Liver (tissue), 9 donors: ENCODE results near the gene TXK. TPM values are rescaled to one million over a fixed set of nuclear protein-coding genes. Genes with fewer than 3 reads are reported as not detected.

Experiments used
- DNase-seq: peaks from one replicate; pipeline ENCODE4 v3.0.0-alpha.2; 2017; ENCODE audit warnings: low spot score
- H3K27ac ChIP-seq, 2 donors: one replicate each; pipeline ENCODE4 v1.7.0; 2013; ENCODE audit warnings: inconsistent platforms in 2 of 2, low read length in 2 of 2, control low read depth in 1 of 2, low read depth in 1 of 2, mild to moderate bottlenecking in 1 of 2
- H3K27me3 ChIP-seq, 4 donors: one replicate each; pipeline versions ENCODE4 v1.6.1 to v1.7.0; 2013; ENCODE audit warnings: low read length in 3 of 4, inconsistent platforms in 1 of 4, mild to moderate bottlenecking in 1 of 4, moderate library complexity in 1 of 4; ENCODE audit not compliant: control insufficient read depth in 4 of 4, insufficient read depth in 4 of 4
- H3K36me3 ChIP-seq, 4 donors: one replicate each; pipeline versions ENCODE4 v1.6.1 to v1.7.0; 2013; ENCODE audit warnings: low read length in 3 of 4, mild to moderate bottlenecking in 3 of 4, low read depth in 1 of 4, moderate library complexity in 1 of 4; ENCODE audit not compliant: control insufficient read depth in 4 of 4, insufficient read depth in 3 of 4
- H3K4me1 ChIP-seq, 4 donors: one replicate each; pipeline versions ENCODE4 v1.6.1 to v1.7.0; 2013; ENCODE audit warnings: low read length in 3 of 4, mild to moderate bottlenecking in 3 of 4, moderate library complexity in 1 of 4; ENCODE audit not compliant: control insufficient read depth in 4 of 4, insufficient read depth in 4 of 4
- H3K4me3 ChIP-seq, 3 donors: one replicate each; pipeline versions ENCODE4 v1.6.1 to v1.7.0; 2013; ENCODE audit warnings: low read length in 3 of 3, control low read depth in 1 of 3, low read depth in 1 of 3, mild to moderate bottlenecking in 1 of 3
- H3K9ac ChIP-seq, 2 donors: one replicate each; pipeline ENCODE4 v1.7.0; 2013; ENCODE audit warnings: low read length in 2 of 2, mild to moderate bottlenecking in 2 of 2, moderate library complexity in 2 of 2, control low read depth in 1 of 2, low read depth in 1 of 2
- H3K9me3 ChIP-seq, 4 donors: one replicate each; pipeline versions ENCODE4 v1.6.1 to v1.7.0; 2013; ENCODE audit warnings: low read length in 3 of 4; ENCODE audit not compliant: control insufficient read depth in 4 of 4
- EGR1 ChIP-seq, 2 donors: IDR thresholded peaks; 2 replicates each; pipeline ENCODE4 v1.6.1; 2016 to 2018; ENCODE audit warnings: antibody characterized with exemption in 2 of 2, low read depth in 2 of 2
- FOXA1 ChIP-seq: IDR thresholded peaks from 2 replicates; pipeline ENCODE4 v1.6.1; 2016; ENCODE audit warnings: antibody characterized with exemption
- FOXA2 ChIP-seq: IDR thresholded peaks from 2 replicates; pipeline ENCODE4 v1.6.1; 2016; ENCODE audit warnings: antibody characterized with exemption
- GABPA ChIP-seq, 2 donors: IDR thresholded peaks in 1 of 2; conservative IDR thresholded peaks in 1 of 2; 2 replicates each; pipeline ENCODE4 v1.6.1; 2016; ENCODE audit warnings: antibody characterized with exemption in 2 of 2, mild to moderate bottlenecking in 1 of 2, moderate library complexity in 1 of 2
- HNF4A ChIP-seq, 2 donors: conservative IDR thresholded peaks; 2 replicates each; pipeline ENCODE4 v1.6.1; 2016; ENCODE audit warnings: antibody characterized with exemption in 2 of 2, mild to moderate bottlenecking in 2 of 2
- HNF4G ChIP-seq: IDR thresholded peaks from 2 replicates; pipeline ENCODE4 v1.6.1; 2016; ENCODE audit warnings: antibody characterized with exemption
- JUND ChIP-seq, 2 donors: IDR thresholded peaks; 2 replicates each; pipeline ENCODE4 v1.6.1; 2016; ENCODE audit warnings: antibody characterized with exemption in 2 of 2
- NR2F2 ChIP-seq: IDR thresholded peaks from 2 replicates; pipeline ENCODE4 v1.6.1; 2016; ENCODE audit warnings: antibody characterized with exemption
- RAD21 ChIP-seq, 2 donors: IDR thresholded peaks; 2 replicates each; pipeline ENCODE4 v1.6.1; 2016; ENCODE audit warnings: antibody characterized with exemption in 2 of 2, mild to moderate bottlenecking in 2 of 2
- RXRA ChIP-seq, 2 donors: IDR thresholded peaks; 2 replicates each; pipeline ENCODE4 v1.6.1; 2017 to 2018; ENCODE audit warnings: antibody characterized with exemption in 2 of 2, mild to moderate bottlenecking in 1 of 2
- SP1 ChIP-seq: IDR thresholded peaks from 2 replicates; pipeline ENCODE4 v1.6.1; 2018; ENCODE audit warnings: antibody characterized with exemption, mild to moderate bottlenecking
- TAF1 ChIP-seq: conservative IDR thresholded peaks from 2 replicates; pipeline ENCODE4 v1.6.1; 2016; ENCODE audit warnings: antibody characterized with exemption, mild to moderate bottlenecking
- YY1 ChIP-seq: IDR thresholded peaks from 2 replicates; pipeline ENCODE4 v1.6.1; 2016; ENCODE audit warnings: antibody characterized with exemption, mild to moderate bottlenecking
- WGBS: extraction: QIAGEN DNeasy Blood & Tissue Kit; methylation state at CpG from one replicate; pipeline ENCODE4 v1.1.7; 2013; 5-methylcytosine and 5-hydroxymethylcytosine counted together
- polyA plus RNA-seq, 2 donors: library from polyadenylated mRNA; stranded (reverse) in 1 of 2; unstranded in 1 of 2; fragments of 200-250 nt in 1 of 2; fragments of >200 nt in 1 of 2; fragmentation: Nextera tagmentation in 1 of 2; extraction: Ambion mirVana in 1 of 2; gene quantifications; one replicate each; pipeline versions ENCODE4 v1.2.1 to v1.2.3, GENCODE V29; 2013 to 2015
- total RNA-seq, 2 donors: library from RNA; depleted of rRNA; stranded (reverse); fragments of >200 nt; gene quantifications; one replicate each; pipeline ENCODE4 v1.2.3, GENCODE V29; 2014
- TF ChIP-seq, protein P1 (sequence below): IDR thresholded peaks from 2 replicates; pipeline ENCODE4 v1.6.1; 2016; ENCODE audit warnings: antibody characterized with exemption, mild to moderate bottlenecking
- TF ChIP-seq, protein P2 (sequence below): IDR thresholded peaks from 2 replicates; pipeline ENCODE4 v1.6.1; 2016; ENCODE audit warnings: antibody characterized with exemption
- TF ChIP-seq, protein P3 (sequence below): fragments of 150-350 bp; IDR thresholded peaks from 2 replicates; pipeline ENCODE4 v1.5.1; 2017; ENCODE audit warnings: improper control_type of control experiment, low read depth, low read length; ENCODE audit not compliant: missing input control
- TF ChIP-seq, protein P4 (sequence below): IDR thresholded peaks from 2 replicates; pipeline ENCODE4 v1.6.1; 2016; ENCODE audit warnings: antibody characterized with exemption
- TF ChIP-seq, protein P5 (sequence below): IDR thresholded peaks from 2 replicates; pipeline ENCODE4 v1.6.1; 2016; ENCODE audit warnings: antibody characterized with exemption
- donor health status: healthy.
- donor health status: healthy.
- donor health status: healthy.
- donor health status: healthy.
- donor health status: healthy.

Gene TXK
- total and polyA plus RNA-seq, 4 donors = 0.43 to 4.9 (median 1.4) TPM

DNA sequence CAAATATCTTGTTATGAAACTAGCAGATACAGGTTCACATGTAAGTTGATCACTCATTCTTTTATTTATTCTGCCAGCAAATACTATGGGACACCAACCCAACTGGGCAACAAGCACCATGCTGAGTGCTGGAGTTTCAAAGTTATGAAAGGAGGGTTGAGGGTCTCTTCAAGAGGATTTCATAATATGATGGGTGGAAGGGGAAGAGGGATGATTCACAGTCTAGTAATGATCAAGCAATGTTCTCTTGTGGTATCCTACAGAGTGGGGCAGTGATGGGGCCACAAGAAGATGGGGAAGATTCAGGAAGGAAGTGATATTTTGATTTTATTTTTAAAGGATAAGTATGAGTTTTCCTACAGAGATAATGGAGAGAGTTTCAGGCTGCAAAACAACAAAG lies 46.2 kb upstream of the TXK start:
- Histone ChIP-seq H3K9me3 (no peaks in the 10 kb centered on the region), H3K36me3 (peaks cover 0 to 1% (median 0%) of the 10 kb centered on the region in 4 donors), H3K4me1 (no peaks in the 10 kb centered on the region), H3K4me3 (no peak overlapping the region), H3K27ac (no peak overlapping the region), H3K9ac (no peak overlapping the region), H3K27me3 (no peaks in the 10 kb centered on the region)
- no peak for DNase-seq
- TF ChIP-seq EGR1 (IDR thresholded peaks at IDR 0.05; ENCODE audit: low read depth in 2 of 2) (no peak), HNF4A (conservative IDR thresholded peaks at IDR 0.05) (no peak), HNF4G (no peak), GABPA (IDR thresholded peaks at IDR 0.05 in 1 of 2, conservative IDR thresholded peaks at IDR 0.05 in 1 of 2) (no peak), FOXA1 (no peak), NR2F2 (no peak), RXRA (IDR thresholded peaks at IDR 0.05) (no peak), JUND (IDR thresholded peaks at IDR 0.05) (no peak), FOXA2 (no peak), SP1 (no peak), RAD21 (IDR thresholded peaks at IDR 0.05) (no peak)
- TF ChIP-seq, protein P1, sequence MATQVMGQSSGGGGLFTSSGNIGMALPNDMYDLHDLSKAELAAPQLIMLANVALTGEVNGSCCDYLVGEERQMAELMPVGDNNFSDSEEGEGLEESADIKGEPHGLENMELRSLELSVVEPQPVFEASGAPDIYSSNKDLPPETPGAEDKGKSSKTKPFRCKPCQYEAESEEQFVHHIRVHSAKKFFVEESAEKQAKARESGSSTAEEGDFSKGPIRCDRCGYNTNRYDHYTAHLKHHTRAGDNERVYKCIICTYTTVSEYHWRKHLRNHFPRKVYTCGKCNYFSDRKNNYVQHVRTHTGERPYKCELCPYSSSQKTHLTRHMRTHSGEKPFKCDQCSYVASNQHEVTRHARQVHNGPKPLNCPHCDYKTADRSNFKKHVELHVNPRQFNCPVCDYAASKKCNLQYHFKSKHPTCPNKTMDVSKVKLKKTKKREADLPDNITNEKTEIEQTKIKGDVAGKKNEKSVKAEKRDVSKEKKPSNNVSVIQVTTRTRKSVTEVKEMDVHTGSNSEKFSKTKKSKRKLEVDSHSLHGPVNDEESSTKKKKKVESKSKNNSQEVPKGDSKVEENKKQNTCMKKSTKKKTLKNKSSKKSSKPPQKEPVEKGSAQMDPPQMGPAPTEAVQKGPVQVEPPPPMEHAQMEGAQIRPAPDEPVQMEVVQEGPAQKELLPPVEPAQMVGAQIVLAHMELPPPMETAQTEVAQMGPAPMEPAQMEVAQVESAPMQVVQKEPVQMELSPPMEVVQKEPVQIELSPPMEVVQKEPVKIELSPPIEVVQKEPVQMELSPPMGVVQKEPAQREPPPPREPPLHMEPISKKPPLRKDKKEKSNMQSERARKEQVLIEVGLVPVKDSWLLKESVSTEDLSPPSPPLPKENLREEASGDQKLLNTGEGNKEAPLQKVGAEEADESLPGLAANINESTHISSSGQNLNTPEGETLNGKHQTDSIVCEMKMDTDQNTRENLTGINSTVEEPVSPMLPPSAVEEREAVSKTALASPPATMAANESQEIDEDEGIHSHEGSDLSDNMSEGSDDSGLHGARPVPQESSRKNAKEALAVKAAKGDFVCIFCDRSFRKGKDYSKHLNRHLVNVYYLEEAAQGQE = no peak
- TF ChIP-seq, protein P2, sequence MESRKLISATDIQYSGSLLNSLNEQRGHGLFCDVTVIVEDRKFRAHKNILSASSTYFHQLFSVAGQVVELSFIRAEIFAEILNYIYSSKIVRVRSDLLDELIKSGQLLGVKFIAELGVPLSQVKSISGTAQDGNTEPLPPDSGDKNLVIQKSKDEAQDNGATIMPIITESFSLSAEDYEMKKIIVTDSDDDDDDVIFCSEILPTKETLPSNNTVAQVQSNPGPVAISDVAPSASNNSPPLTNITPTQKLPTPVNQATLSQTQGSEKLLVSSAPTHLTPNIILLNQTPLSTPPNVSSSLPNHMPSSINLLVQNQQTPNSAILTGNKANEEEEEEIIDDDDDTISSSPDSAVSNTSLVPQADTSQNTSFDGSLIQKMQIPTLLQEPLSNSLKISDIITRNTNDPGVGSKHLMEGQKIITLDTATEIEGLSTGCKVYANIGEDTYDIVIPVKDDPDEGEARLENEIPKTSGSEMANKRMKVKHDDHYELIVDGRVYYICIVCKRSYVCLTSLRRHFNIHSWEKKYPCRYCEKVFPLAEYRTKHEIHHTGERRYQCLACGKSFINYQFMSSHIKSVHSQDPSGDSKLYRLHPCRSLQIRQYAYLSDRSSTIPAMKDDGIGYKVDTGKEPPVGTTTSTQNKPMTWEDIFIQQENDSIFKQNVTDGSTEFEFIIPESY = no peak
- TF ChIP-seq, protein P3, sequence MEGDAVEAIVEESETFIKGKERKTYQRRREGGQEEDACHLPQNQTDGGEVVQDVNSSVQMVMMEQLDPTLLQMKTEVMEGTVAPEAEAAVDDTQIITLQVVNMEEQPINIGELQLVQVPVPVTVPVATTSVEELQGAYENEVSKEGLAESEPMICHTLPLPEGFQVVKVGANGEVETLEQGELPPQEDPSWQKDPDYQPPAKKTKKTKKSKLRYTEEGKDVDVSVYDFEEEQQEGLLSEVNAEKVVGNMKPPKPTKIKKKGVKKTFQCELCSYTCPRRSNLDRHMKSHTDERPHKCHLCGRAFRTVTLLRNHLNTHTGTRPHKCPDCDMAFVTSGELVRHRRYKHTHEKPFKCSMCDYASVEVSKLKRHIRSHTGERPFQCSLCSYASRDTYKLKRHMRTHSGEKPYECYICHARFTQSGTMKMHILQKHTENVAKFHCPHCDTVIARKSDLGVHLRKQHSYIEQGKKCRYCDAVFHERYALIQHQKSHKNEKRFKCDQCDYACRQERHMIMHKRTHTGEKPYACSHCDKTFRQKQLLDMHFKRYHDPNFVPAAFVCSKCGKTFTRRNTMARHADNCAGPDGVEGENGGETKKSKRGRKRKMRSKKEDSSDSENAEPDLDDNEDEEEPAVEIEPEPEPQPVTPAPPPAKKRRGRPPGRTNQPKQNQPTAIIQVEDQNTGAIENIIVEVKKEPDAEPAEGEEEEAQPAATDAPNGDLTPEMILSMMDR = no peak

DNA sequence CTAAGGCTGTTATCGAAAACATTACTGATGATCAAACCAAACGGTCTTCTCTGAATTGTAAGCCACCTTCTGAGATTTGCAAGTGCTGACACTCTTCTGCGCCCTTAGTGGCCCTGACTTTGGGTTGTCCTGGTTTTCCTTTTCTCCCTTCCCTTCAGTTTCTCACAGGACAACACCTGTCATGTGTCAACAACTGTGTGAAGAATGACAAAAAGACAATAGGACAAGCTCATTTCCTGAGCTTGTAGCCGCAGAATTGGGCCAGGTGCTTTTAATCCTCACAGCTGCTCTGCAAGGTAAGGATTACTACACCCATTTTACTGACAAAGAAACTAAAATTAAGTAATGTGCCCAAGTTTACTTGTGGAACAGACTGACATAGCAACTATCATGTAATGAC lies 44.9 kb upstream of the TXK start:
- WGBS = 84% methylated on average over 4 of the region's 4 CpGs
- no peak for DNase-seq
- no peak overlapping the region for H3K9ac ChIP-seq
- TF ChIP-seq YY1 (no peak), HNF4A (conservative IDR thresholded peaks at IDR 0.05) (no peak), NR2F2 (no peak), TAF1 (no peak), GABPA (IDR thresholded peaks at IDR 0.05 in 1 of 2, conservative IDR thresholded peaks at IDR 0.05 in 1 of 2) (no peak), JUND (IDR thresholded peaks at IDR 0.05) (no peak), EGR1 (IDR thresholded peaks at IDR 0.05; ENCODE audit: low read depth in 2 of 2) (no peak), RXRA (IDR thresholded peaks at IDR 0.05) (no peak), FOXA2 (no peak)
- TF ChIP-seq, protein P3 = no peak
- TF ChIP-seq, protein P1 = no peak
- TF ChIP-seq, protein P4, sequence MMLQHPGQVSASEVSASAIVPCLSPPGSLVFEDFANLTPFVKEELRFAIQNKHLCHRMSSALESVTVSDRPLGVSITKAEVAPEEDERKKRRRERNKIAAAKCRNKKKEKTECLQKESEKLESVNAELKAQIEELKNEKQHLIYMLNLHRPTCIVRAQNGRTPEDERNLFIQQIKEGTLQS = no peak
- TF ChIP-seq, protein P5, sequence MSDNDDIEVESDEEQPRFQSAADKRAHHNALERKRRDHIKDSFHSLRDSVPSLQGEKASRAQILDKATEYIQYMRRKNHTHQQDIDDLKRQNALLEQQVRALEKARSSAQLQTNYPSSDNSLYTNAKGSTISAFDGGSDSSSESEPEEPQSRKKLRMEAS = no peak
- no peaks in the 10 kb centered on the region for H3K36me3 ChIP-seq
- no peaks in the 10 kb centered on the region for H3K27me3 ChIP-seq
- no peaks in the 10 kb centered on the region for H3K4me1 ChIP-seq
- H3K9me3 ChIP-seq = no peaks in the 10 kb centered on the region
- H3K27ac ChIP-seq = no peak overlapping the region
- H3K4me3 ChIP-seq = no peak overlapping the region
